B cell (primary cell): ENCODE data around the gene DLG2.

Source experiments
- EZH2 ChIP-seq: IDR thresholded peaks from 2 replicates; pipeline ENCODE4 v1.6.1; 2012; ENCODE audit warnings: borderline replicate concordance, low read depth, mild to moderate bottlenecking, moderate library complexity, low read length; ENCODE audit not compliant: insufficient read depth, poor library complexity, severe bottlenecking
- TF ChIP-seq, protein P1 (sequence below): fragments of 200-600 bp; IDR thresholded peaks from one replicate; pipeline ENCODE4 v1.8.0; 2022; ENCODE audit warnings: antibody characterized with exemption, mild to moderate bottlenecking

DNA sequence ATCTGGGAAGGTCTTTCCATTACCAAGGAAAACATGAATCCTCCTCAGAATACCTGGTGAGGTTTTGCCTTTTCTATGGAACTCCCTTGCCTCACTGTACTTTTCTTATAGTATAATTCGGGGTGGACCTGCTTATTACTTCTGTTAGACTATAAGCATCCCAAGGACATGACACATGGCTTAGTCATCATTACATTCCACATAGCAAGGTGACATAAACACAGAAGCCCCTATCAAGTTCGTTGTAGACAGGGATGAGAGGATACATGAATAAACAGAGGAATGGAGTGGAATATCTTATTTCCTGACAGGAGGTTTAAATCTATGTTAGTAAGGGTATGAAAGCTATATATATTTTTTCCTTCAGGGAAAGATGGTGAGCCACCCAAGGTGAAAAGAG, 1808.8 kb downstream of the DLG2 start:
- TF ChIP-seq, protein P1, sequence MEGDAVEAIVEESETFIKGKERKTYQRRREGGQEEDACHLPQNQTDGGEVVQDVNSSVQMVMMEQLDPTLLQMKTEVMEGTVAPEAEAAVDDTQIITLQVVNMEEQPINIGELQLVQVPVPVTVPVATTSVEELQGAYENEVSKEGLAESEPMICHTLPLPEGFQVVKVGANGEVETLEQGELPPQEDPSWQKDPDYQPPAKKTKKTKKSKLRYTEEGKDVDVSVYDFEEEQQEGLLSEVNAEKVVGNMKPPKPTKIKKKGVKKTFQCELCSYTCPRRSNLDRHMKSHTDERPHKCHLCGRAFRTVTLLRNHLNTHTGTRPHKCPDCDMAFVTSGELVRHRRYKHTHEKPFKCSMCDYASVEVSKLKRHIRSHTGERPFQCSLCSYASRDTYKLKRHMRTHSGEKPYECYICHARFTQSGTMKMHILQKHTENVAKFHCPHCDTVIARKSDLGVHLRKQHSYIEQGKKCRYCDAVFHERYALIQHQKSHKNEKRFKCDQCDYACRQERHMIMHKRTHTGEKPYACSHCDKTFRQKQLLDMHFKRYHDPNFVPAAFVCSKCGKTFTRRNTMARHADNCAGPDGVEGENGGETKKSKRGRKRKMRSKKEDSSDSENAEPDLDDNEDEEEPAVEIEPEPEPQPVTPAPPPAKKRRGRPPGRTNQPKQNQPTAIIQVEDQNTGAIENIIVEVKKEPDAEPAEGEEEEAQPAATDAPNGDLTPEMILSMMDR = no peak
- no peak for TF ChIP-seq EZH2
